GM19452 (cell line): ENCODE data around the gene XCL2.
"Not testable (repeated sequence)": the region's sequence is repeated elsewhere in the genome, so short reads cannot be mapped to it uniquely, and the experiment has no call there.

Source experiments
- ATAC-seq: cut with Tn5 transposase; IDR thresholded peaks from one replicate; pipeline ENCODE4 v1.9.1; 2021; ENCODE audit not compliant: unreplicated experiment

Gene XCL2

GRCh38 chr1:168560370-168560769 lies 16.6 kb upstream of the XCL2 start:
- no peak for ATAC-seq

GRCh38 chr1:168556647-168557046 lies 12.8 kb upstream of the XCL2 start:
- no peak for ATAC-seq

- no peak for ATAC-seq
These were observed 11.8 kb upstream of the XCL2 start for GRCh38 chr1:168555508-168556046.

GRCh38 chr1:168554603-168555483 lies 11.0 kb upstream of the XCL2 start:
- no peak for ATAC-seq

- no peak for ATAC-seq
These were observed 10.1 kb upstream of the XCL2 start for GRCh38 chr1:168553680-168554553.

GRCh38 chr1:168552961-168553360 lies 9.2 kb upstream of the XCL2 start:
- no peak for ATAC-seq

- no peak for ATAC-seq
These were observed 7.9 kb upstream of the XCL2 start for GRCh38 chr1:168551688-168552087.

GRCh38 chr1:168550971-168551370 lies 7.2 kb upstream of the XCL2 start:
- no peak for ATAC-seq

GRCh38 chr1:168546553-168546895 lies 2.7 kb upstream of the XCL2 start:
- ATAC-seq, result not testable (repeated sequence)

GRCh38 chr1:168545678-168546552 lies 2.1 kb upstream of the XCL2 start:
- not testable (repeated sequence) for ATAC-seq

- not testable (repeated sequence) for ATAC-seq
These were observed 819 bp downstream of the XCL2 start for GRCh38 chr1:168542978-168543377.

GRCh38 chr1:168540798-168541197 lies 3.0 kb downstream of the XCL2 start:
- not testable (repeated sequence) for ATAC-seq

- ATAC-seq, result peak; percentile 88
These were observed 8.3 kb downstream of the XCL2 start for GRCh38 chr1:168535536-168535935.

- no peak for ATAC-seq
These were observed 12.0 kb downstream of the XCL2 start for GRCh38 chr1:168531615-168532345.

- ATAC-seq, result no peak
These were observed 14.3 kb downstream of the XCL2 start for GRCh38 chr1:168529518-168529917.

GRCh38 chr1:168521401-168522000 lies 22.3 kb downstream of the XCL2 start:
- no peak for ATAC-seq

GRCh38 chr1:168520832-168521231 lies 23.0 kb downstream of the XCL2 start:
- no peak for ATAC-seq

- peak; percentile 58 for ATAC-seq
These were observed 23.6 kb downstream of the XCL2 start for GRCh38 chr1:168520052-168520751.

- no peak for ATAC-seq
These were observed 25.0 kb downstream of the XCL2 start for GRCh38 chr1:168518813-168519212.
